H1 (cell line): Measurements from ENCODE around the gene PPP1R7. TPM values are rescaled to one million over a fixed set of nuclear protein-coding genes. Genes with fewer than 3 reads are reported as not detected.

Experiments used
- ATF3 ChIP-seq: IDR thresholded peaks from 2 replicates; pipeline ENCODE4 v1.6.1; 2011; ENCODE audit warnings: low read depth, mild to moderate bottlenecking, low read length; ENCODE audit not compliant: insufficient read depth
- TAF7 ChIP-seq: optimal IDR thresholded peaks from 2 replicates; pipeline ENCODE3; 2011; ENCODE audit warnings: low read depth, mild to moderate bottlenecking, inconsistent platforms, low read length, moderate library complexity, borderline replicate concordance
- polyA plus RNA-seq, 7 experiments: library from polyadenylated mRNA; depleted of rRNA in 3 of 7; stranded (reverse) in 5 of 7; unstranded in 2 of 7; fragments of >200 nt in 5 of 7; fragments of 200-250 nt in 2 of 7; gene quantifications; 1 replicate in 5 of 7; 2 replicates in 1 of 7; 4 replicates in 1 of 7; pipeline versions ENCODE4 v1.2.1 to v1.2.3, GENCODE V29; 2011 to 2013; ENCODE audit warnings: missing spikeins in 2 of 7, mixed read lengths in 2 of 7
- total RNA-seq: library from RNA; stranded (reverse); fragmentation: NEBNext Ultra II Directional; extraction: Animal tissue kit (Norgen Biotek cat#: 25700); gene quantifications from 2 replicates; pipeline ENCODE4 v1.2.1, GENCODE V29; 2021

PPP1R7 gene
- total and polyA plus RNA-seq, 2 of the 8 experiments (the other 6 are each of a cell fraction or from before 2014, with no cell fraction given) = 22.2 to 64.0 TPM

GRCh38 chr2:241207151-241207550 lies 56.9 kb downstream of the PPP1R7 start (continued):
- TF ChIP-seq TAF7 = no peak
- no peak for TF ChIP-seq ATF3
